Measurements from ENCODE around the gene PBX4. TPM values are rescaled to one million over a fixed set of nuclear protein-coding genes. Genes with fewer than 3 reads are reported as not detected.

PBX4 gene
- total RNA-seq, 2 donors from 2014 or later, result 1.6 to 8.2 TPM

DNA sequence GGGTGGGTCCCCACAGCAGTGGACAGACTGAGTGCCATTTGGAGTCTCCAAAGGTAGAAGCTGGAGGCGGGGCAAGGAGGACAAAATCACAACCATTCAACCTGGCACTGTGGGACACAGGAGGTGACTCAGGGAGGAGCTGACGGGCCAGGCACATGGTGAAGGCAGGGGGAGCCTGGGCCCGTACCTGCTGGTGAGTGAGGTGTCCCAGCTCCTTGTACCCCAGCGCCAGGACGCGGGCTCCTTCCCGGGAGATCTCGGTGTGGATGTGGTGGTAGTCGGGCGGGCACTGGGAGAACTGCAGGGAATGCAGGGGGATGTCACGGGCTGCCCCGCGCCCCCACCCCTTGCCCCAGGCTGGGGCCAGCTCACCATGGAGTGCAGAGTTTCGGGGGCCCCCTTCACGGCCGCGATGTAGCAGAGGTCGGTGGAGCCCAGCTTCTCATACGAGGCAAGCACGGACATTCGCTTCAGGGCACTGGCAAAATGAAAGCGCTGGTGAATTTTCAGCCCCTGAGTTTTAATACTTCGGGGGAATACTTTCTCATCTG is 35.2 kb upstream of the PBX4 start:
- ATAC-seq (no peak), DNase-seq (no peak)
- Histone ChIP-seq H3K4me3 (no peak overlapping the region), H3K36me3 (replicated peaks in 1 of 2; ENCODE audit: insufficient read depth in 1 of 2, low read depth in 2 of 2) (peaks cover 42 to 64% of the 10 kb centered on the region in 2 donors), H3K27ac (no peak overlapping the region), H3K4me1 (no peaks in the 10 kb centered on the region), H3K27me3 (no peaks in the 10 kb centered on the region), H3K9me3 (no peaks in the 10 kb centered on the region)
- WGBS, 2 donors, result 91 to 92% methylated on average over 4 to 23 of the region's 23 CpGs
- TF ChIP-seq POLR2A (IDR thresholded peaks at IDR 0.05), result no peak
- TF ChIP-seq, protein P1, sequence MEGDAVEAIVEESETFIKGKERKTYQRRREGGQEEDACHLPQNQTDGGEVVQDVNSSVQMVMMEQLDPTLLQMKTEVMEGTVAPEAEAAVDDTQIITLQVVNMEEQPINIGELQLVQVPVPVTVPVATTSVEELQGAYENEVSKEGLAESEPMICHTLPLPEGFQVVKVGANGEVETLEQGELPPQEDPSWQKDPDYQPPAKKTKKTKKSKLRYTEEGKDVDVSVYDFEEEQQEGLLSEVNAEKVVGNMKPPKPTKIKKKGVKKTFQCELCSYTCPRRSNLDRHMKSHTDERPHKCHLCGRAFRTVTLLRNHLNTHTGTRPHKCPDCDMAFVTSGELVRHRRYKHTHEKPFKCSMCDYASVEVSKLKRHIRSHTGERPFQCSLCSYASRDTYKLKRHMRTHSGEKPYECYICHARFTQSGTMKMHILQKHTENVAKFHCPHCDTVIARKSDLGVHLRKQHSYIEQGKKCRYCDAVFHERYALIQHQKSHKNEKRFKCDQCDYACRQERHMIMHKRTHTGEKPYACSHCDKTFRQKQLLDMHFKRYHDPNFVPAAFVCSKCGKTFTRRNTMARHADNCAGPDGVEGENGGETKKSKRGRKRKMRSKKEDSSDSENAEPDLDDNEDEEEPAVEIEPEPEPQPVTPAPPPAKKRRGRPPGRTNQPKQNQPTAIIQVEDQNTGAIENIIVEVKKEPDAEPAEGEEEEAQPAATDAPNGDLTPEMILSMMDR (IDR thresholded peaks at IDR 0.05), result no peak
- intact Hi-C loops (cut with DNase I), result no loop called here

DNA sequence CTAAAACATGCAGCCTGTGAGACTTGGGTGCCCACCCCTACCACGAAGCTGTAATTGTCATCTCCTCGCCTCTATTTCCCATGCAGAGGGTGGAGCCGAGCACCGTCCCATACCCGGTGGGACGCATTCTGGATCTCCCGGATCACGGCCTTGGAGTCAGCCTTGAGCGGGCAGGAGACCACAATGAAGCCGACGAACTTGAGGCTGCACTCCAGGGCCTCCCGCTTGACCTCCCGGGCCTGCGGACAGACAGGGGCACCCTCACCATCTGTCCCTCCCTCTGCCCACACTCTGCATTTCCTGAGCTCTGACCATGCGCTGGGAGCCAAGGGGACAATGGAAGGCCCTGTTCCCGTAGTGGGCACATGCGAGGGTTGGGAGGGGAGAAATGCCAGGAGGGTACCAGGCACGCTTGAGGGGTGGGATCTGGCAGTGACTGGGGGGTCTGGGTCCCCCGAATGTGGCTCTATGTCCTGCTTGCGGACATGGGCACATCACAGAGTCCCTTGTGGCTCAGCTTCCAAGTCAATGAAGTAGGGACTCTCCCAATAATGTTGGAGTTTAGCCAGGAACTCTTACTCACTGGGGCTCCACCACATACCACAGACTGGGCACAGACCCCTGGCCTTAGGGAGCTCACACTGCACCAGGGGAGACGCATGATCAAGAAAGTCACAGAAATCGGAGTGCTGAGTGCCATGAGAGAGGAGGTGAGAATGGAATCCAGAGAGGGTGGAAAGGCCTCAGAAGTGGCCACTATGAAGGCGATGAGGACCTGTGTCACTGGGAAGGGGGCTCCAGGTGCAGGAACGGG is 34.2 kb upstream of the PBX4 start:
- ATAC-seq, result no peak
- TF ChIP-seq, protein P1 (IDR thresholded peaks at IDR 0.05), result no peak
- no peak for TF ChIP-seq POLR2A (IDR thresholded peaks at IDR 0.05)
- DNase-seq, result no peak
- no peak overlapping the region for H3K4me3 ChIP-seq
- H3K27ac ChIP-seq, result no peak overlapping the region
- no peaks in the 10 kb centered on the region for H3K9me3 ChIP-seq
- peaks cover 39 to 61% of the 10 kb centered on the region in 2 donors for H3K36me3 ChIP-seq (replicated peaks in 1 of 2; ENCODE audit: insufficient read depth in 1 of 2, low read depth in 2 of 2)
- H3K4me1 ChIP-seq, result no peaks in the 10 kb centered on the region
- WGBS, 2 donors, result 91 to 93% methylated on average over 14 to 24 of the region's 24 CpGs
- intact Hi-C loops (cut with DNase I), result no loop called here
- H3K27me3 ChIP-seq, result no peaks in the 10 kb centered on the region

DNA sequence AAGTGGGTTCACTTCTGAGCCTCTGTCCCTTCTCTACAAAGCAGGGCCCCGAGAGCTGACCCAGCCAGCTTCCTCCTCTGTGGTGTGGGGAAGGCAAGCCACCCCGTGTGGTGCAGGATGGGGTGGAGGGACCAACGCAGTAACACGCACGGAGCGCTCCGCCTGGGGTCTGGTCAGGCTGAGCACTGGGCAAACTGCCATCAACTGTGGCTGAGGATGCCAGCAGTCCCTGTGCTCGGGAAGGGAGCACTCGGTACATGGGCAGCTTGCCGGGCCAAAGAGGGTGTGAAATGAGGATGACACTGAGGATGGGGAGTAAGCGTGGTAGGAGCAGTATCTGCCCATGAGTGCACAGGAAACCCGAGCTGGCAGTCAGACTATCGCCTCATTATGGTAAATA is 32.6 kb upstream of the PBX4 start:
- WGBS, 2 donors, result 63 to 87% methylated on average over 9 to 13 of the region's 13 CpGs
- H3K36me3 ChIP-seq (replicated peaks in 1 of 2; ENCODE audit: insufficient read depth in 1 of 2, low read depth in 2 of 2), result peaks cover 41 to 64% of the 10 kb centered on the region in 2 donors

DNA sequence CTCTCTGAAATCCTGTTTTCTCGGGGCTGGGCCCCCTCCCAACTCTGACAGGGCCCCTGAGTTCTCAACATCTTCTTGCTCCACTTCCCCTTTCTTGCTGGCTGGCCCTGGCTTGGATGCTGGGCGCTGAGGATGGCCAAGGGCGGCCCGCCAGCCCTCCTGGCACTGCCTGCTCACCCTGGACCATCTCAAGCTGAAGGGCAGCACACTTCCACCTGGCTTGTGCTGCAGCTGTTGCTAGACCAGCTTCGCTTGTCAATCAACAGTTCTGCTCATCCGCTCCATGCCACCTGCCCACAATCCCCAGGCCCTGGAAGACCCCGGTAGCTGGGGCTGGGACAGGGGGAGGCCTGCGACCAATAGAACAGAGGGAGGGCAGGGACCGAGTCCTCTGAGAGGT is 31.8 kb upstream of the PBX4 start:
- ATAC-seq, result no peak
- Histone ChIP-seq H3K27ac (no peak overlapping the region), H3K9me3 (no peaks in the 10 kb centered on the region), H3K36me3 (replicated peaks in 1 of 2; ENCODE audit: insufficient read depth in 1 of 2, low read depth in 2 of 2) (peaks cover 36 to 63% of the 10 kb centered on the region in 2 donors), H3K4me1 (no peaks in the 10 kb centered on the region), H3K4me3 (no peak overlapping the region), H3K27me3 (no peaks in the 10 kb centered on the region)
- no peak for DNase-seq
- WGBS, 2 donors, result 91 to 98% methylated on average over 5 to 9 of the region's 9 CpGs
- intact Hi-C loops (cut with DNase I), result no loop called here
- TF ChIP-seq, protein P1 (IDR thresholded peaks at IDR 0.05), result no peak
- TF ChIP-seq POLR2A (IDR thresholded peaks at IDR 0.05), result no peak

More for the DNA sequence above, 32.6 kb upstream of the PBX4 start:
- intact Hi-C loops (cut with DNase I), result no loop called here
- ATAC-seq (no peak), DNase-seq (no peak)
- no peak overlapping the region for H3K4me3 ChIP-seq
- no peaks in the 10 kb centered on the region for H3K27me3 ChIP-seq
- no peaks in the 10 kb centered on the region for H3K9me3 ChIP-seq
- H3K4me1 ChIP-seq, result no peaks in the 10 kb centered on the region
- TF ChIP-seq, protein P1 (IDR thresholded peaks at IDR 0.05), result no peak
- TF ChIP-seq POLR2A (IDR thresholded peaks at IDR 0.05), result no peak
- no peak overlapping the region for H3K27ac ChIP-seq
